DMS114 treated with DMSO at 0.1 percent for 48 hours (cell line): ENCODE measurements around the gene ARHGAP27.
A peak's percentile ranks its signal among the peaks of the same experiment; 100 is the strongest.

Experiments used
- DNase-seq: peaks from one replicate; lab custom pipeline; 2025; ENCODE audit not compliant: unreplicated experiment; lab: John Stamatoyannopoulos, UW

ARHGAP27 gene

DNA sequence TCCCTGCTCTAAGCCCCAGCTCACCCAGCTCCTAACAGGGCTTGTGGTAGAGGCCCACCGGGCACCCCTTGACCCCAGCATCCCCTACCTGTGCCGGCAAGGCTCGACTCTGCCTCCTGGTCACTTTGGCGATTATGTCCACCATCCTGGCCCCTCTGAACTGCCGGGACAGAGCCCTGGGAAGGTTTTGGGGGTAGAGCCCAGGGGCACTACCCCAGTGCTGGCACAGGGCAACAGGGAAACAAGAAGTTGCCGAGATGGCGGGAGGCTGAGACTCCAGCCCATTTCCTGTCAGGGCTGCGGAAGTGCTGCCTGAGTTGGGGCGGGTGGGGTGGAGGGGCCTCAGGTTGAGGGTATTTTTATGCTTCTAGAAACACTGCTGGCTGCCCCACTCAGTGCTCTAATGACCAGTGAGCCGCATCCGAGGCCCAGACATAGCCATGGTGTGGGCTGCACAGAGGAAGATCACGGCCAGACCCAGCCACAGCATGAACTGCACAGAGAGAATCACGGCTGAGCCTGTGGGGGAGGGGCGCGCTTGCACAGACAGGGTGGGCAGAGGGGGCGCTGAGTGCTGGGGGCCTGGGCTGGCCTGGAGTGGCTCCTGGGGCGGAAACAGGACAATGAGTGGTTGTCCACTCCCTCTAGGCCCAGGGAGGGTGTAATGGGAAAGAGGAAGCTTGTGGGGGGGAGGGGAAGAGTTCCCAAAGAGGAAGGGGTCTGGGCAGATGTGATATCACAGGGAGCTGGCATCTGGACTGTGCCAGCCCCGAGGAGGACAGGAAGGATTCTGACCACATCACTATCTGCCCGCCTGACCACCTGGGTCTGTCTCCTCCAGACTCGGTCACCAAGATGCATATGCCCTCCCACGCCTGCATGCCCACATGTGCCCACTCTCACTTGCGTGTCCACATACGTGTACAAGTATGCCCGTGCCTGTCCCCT, 22.3 kb downstream of the ARHGAP27 start:
- DNase-seq, result no peak

DNA sequence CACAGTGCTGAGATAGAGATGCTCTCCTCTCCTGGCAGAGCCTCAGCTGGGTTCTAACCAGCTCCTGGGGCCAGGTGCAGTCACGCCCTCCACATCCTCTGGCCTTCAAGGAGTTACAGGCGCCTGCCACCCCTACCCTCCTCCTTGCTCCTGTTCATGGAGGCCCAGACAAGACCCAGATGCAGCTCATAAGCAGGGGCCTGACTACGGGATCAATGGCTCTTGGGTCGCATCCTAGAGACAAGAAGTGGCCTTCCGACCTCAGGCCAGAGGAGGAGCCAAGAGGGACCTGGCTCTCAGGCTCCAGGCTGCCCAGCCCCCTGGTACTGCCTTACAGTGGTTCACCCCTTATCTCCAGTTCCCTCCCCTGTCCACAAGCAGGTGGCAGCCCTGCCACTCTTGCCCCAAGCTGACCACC, 23.0 kb downstream of the ARHGAP27 start:
- no peak for DNase-seq

DNA sequence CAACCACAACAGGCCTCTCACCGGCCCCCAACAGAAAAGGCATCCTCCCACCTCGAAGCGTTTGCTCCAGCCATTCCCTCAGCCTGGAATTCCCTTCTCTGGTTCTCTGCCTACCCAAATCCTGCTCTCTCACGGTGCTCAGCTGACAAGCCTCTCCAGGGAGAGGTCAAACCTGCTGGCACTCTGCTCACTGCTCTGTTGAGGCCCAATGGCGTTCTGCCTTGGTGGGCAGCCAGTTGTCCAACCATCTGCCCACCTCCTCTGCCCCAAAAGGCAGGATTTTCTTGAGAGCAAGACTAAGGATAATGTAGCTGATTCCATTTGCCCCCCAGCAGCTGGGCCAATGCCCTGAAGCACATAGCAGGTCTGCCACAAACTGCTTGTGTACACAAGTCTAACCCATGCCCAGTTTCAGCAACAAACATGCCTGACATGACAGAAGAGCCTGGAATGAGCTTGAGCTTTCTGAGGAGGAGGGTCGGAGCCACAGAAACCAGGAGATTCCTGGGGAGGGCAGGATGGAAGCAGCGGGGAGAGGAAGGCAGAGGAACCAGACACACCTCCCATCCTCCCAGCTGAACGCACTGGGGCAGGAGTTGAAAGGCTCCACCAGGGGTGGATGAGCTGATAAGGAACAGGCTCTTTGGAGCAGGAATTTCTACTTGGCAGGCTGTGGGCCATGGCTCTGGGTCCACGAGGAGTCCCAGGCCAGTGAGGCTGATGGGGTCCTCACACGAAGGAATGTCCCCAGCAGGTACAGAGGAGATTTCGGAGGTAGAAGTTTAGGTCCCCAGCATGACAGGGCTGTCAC, 23.9 kb downstream of the ARHGAP27 start:
- DNase-seq, result no peak

DNA sequence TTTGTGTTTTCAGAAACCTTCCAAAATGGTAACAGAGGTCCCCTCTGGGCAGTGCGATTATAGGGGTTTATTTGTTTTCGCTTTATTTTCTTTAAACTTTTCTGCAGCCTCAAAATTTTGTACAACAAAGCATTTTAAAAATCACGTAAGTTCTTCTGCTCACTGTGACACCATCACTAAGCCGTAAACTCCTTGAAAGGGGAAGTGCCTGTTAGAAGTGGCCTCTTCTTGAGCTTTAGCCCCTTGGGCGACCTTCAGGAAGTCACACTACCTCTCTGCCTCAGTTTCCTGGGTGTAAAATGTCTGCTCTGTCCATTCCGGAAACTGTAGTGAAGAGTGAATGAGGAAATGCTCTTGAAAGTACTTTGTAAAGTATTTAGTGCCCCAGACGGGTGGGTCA, 26.6 kb downstream of the ARHGAP27 start:
- no peak for DNase-seq

DNA sequence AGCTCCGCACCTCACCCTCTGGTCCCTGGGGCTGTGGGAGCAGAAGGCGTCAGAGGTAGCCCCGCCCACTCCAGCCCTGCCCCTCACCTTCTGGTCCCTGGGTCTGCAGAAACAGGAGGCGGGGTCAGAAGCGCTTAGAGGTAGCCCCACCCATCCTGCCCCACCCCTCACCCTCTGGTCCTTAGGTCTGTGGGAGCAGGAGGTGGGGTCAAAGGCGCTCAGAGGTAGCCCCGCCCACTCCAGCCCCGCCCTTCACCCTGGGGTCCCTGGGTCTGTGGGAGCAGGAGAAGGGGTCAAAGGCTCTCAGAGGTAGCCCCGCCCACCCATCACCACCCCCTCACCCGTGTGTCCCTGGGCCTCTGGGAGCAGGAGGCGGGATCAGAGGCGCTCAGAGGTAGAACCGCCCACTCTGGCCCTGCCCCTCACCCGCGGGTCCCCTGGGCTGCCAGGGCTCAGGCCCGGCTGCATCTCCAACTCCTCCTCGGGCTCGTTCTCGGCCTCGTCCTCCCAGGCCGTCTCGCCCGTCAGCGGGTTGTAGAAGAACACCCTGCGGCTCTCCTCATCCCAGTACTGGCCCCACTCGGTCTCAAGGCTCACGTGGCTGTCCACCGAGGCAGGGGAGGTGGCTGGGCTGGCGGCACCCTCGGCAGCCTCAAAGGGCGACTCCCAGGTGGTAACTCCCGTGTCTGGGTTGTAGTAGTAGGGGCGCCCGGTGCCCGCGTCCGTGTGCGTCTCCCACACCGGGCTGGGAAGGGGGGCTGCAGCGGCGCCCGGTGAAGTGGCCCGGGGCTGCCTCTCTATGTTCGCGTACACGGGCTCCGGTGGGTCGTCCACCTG, 27.2 kb downstream of the ARHGAP27 start:
- DNase-seq, result no peak

DNA sequence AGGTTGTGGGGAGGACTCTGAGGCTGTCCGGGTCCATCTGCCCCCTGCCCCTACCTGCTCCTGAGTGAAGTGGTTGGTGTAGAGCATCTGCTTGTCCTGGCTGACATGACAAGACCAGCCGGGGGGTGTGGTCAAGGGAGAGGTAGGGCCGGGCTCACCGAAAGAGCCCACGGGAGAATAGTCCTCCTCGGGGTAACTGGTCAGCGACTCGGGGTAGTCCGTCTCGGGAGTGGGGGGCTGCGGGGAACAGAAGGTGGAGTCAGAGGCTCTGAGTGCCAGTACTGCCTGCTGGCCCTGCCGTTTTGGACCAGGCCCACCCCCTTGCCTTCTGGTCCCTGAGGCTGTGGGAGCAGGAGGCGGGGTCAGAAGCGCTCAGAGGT, 27.8 kb downstream of the ARHGAP27 start:
- no peak for DNase-seq

DNA sequence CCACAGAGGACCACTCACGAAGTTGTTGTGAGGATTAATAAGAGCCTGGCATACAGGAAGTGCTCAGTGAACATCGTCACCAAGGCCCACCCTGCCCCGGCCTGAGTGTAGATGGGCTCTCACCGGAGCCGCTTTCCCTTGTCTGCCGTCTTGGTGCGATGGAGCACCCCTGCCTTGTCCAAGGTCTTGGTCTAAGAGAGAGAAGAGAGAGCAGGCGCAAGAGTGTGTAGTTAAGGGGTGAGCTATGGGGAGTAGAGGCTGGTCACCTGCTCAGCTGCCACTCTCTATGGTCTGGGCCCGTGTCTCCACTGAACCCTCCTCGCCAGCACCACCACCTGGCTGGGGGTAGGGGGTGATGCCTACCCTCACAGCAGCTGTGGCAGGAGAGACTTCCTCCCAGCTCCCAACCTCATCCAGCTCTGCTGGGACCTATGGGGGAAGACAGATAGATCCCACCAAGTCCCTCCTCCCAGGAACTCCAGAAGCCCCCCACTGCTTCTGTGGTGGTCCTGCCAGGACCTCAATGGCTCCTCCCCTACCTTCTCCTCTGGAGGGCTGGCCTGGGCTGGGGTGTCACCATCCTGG, 28.7 kb downstream of the ARHGAP27 start:
- DNase-seq, result no peak

DNA sequence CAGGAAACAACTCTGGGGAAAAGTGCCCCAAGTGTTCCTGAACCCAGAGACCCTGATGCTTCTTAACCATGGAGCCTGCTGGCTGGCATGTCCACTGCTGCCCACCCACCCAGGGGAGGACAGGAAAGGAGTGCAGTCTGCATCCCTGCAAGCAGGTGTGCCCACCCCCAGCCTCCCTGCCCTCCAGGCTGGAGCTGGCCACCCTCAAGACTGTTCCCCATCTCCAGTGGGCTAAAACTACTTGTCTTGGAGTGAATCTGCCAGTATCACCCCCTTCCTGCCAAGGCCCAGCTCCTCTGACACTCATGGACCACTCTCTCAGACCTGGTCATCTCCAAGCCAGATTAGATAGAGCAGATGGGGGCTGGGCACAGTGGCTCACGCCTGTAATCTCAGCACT, 29.8 kb downstream of the ARHGAP27 start:
- no peak for DNase-seq

DNA sequence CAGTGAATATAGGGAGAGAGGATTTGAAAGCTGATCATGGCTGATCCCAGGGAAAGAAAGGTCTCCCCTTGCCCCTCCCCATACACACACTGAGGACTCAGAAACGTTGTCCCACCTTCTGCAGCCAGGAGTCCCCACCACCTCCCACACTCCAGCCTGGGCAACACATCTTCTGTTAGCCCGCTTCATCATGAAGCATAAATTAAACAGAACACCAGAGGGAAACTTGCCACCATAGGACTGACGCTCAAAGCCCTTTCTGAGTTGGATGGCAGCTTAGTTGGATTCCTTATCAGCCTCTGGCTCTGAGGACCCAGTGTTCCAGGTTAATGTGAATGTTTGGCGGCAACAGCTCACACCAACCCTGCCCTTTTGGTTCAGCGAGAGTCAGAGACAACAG, 33.9 kb downstream of the ARHGAP27 start:
- no peak for DNase-seq

DNA sequence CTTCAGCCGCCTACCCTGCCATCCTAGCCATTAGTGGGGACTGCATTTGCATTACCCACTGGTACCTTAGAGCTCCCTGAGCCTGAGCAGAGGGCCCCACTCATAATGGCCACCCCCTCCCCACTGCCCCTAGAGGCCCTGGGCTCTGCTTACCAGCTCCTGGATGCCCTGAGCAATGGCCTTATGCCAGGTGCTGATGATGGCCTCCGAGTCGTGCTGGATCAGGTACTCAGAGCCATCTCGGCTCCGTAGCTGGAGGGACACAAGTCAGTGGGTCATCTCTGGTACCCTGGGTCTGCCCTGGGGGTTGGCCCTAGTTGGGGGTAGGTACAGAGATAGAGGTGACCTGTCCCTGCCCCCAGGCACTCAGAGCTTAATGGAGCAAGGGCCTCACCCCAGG, 34.9 kb downstream of the ARHGAP27 start:
- DNase-seq, result no peak

DNA sequence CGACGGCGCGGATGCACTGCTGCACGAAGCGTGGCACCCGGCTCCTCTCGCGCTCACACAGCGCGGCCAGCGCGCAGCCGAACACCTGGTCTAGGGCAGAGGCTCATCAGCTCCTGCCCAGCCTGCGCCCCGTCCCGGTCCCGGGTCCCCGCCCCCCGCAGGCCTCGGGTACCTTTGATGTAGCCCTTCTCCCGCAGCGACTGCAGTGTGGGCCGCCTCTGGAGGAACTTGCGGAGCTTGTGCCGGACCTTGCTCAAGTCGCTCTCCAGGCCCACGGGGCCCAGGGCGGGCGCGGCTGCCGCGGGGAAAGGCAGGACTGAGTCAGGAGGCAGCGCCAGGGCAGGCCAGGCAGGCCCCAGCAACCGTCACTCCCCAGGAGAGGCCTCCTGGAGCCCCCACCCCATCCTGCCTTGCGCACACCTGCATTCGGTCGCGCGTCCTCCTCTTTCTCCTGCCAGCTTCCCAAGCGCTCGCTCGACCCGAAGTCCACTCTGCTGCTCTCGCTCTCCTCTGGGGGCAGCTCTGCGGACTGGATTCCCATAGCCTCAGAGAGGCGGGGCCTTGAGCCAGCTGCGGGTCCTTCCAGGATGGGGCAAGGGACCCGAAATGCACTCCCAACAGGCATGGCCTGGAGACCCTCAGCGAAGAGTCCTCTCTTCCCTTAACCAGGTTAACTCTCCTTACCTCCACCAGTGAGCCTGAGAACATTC, 36.0 kb downstream of the ARHGAP27 start:
- no peak for DNase-seq

DNA sequence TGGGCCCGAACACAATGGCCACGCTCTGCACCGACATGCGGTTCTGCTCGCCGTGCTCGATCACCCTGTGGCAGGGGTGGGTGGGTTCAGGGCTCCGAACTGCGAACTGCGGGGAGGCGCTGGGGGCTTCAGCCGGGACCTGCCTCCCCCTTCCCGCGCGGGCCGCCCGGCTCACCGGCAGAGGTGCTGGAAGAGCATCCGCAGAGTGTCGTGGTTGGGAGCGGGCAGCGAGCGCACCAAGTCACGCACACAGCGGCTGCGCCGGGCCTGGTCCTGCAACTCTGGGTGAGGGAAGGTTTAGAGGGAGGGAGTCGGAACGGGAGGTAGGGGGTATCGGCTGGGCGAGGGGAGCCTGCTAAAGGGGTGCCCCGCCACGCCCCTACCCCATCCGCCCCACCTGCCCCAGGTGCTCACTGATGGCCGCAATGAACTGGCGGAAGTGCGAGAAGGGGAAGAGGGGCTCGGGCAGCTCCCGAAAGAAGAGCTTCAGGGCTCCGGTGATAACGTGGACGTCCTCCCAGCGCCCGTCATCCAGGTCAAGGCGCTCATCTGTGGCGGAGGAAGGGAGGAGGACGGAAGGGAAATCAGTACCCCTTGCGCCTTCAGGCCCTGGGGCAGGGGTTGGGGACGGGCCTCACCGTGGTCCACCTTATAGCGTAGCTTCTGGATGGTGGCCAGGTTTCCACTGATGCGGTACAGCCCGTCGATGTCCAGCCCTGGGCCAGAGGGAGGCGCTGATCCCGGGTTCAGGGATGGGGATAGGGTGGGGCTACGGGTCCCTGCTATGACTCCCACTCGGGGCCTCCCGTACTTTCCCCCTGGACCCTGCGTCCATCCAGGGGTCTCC, 36.9 kb downstream of the ARHGAP27 start:
- no peak for DNase-seq

DNA sequence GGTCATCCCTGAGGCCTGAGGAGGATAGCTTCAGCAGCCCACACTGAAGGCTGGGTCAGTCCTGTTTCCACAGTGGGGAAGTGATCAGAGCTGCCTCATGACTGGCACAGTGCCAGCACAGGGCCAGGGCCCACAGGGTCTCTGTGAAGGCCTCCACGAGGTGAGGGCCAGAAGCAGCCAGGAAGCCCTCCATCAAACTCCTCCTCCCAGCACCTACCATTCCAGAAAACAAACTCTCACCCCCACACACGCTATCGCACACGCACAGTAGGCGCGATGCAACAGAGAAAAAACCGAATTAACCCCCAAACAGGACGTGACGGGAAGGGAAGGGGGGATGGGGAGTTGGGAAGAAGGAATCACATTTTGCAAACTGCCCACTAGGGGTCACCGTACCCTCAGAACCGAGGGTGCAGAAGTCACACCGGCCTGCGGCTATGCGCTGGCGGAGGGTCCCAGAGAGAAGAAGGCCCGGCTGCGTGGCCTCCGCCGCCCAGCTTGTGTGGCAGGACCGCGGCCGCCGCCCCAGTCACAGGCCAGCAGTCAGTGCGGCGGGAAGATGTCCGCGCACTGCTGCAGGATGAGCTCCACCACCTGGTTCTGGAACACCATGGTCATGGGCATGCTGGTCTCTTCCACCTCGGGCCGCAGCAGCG, 37.6 kb downstream of the ARHGAP27 start:
- peak; percentile 22 for DNase-seq

DNA sequence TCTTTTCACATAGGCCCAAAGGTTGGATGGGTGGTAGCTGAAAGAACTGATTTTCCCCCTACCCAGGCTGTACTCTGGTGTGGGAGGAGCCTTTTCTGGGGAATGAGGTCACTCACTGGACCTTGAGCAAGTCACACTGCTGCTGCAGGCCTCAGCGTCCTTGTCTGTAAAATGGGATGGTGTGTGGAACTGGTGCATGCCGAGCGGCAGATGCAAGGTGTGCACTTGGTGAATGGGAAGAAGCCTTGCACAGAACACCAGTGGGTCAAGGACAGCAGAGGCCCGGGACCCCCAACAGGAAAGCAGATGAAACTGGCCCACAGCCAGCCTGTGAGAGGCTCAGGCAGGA, 38.1 kb downstream of the ARHGAP27 start:
- no peak for DNase-seq

DNA sequence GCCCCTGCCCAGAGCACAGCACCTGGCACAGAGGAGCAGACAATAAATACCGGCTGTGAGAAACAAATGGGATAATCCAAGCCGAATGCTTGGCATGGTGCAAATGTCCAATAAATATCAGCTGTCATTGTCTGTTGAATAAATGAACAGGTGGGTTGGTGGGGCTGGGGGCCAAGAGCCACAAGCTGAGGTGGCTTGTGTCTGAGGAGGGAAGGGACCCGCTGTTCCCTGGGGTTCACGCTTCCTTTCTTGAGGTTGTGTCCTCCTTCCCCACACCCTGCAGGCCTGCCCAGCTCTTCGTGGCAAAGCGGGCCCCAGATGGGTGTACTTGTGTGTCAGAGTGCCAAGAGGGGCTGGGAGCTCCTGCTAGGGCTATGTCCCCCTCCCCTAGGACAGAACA, 38.6 kb downstream of the ARHGAP27 start:
- no peak for DNase-seq

DNA sequence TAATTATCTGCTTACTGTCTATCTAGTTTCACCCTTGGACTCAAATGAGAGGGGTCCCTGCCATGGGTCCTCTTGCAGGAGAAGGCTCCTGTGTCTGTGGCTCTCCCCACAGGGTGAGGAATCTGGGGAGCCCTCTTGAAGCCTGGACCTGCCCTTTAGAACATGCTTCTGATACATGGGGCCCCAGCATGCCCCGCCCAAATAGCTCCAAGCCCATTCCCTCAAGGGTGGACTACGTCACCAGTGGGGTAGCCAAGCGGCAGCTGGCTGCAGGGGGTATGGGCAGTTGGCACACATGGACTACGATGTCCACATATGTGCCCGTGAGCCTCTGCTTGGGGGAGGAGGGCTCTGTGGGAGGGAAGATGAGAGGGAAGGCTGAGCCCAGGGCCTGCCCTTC, 39.3 kb downstream of the ARHGAP27 start:
- no peak for DNase-seq

DNA sequence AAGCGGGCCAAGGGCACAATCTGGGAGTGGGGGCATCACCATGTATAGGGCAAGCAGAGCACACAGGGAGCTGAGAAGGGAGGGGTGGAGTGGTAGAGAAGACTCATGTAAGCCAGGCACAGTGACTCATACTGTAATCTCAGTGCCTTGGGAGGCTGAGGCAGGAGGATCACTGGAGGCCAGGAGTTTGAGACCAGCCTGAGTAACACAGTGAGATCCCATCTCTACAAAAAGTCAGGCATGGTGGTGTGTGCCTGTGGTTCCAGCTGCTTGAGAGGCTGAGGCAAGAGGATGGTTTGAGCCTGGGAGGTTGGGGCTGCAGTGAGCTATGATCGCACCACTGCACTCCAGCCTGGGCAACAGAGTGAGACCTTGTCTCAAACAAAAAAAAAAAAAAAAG, 40.8 kb downstream of the ARHGAP27 start:
- no peak for DNase-seq

DNA sequence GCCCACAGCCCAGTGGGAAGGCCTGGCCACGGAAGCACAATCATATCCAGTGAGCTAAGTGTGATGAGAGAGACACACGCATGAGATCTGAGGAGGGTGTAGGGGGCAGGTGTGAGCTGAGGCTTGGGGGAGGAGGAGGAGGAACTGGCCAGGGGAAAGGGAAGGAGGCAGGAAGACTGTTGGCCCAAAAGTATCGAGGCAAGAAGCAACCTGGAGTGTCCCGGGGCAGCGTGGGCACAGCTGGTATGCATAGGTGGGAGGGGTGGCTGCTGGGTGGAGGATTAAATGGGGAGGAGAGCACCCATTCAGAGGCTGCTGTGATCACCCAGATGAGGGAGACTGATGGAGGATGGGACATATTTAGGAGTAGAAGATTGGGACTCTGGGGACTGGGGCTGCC, 41.4 kb downstream of the ARHGAP27 start:
- no peak for DNase-seq

DNA sequence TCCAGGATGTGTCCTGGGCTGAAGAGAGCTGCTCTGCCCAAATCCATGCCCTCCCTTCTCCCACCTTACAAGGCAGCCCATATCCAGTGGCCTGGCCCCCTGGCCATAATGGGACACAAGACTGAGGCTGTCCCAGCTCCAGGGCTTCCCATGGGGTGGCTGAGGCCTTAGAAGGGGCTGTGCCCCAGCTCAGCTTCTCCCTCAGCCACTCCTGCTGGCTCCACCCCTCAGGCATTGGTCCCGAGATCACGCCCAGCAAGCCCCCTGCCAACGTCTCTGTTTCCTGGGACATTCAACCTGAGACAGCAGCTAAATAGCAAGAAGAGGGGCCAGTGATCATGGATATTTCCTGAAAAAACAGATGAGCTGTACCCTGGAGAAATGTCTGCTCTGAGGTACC, 43.3 kb downstream of the ARHGAP27 start:
- no peak for DNase-seq
